Activated gamma-delta T cell (primary cell): Measurements from ENCODE around the gene SLC25A47.
"Not testable (repeated sequence)": the region's sequence is repeated elsewhere in the genome, so short reads cannot be mapped to it uniquely, and the experiment has no call there.

Source experiments
- DNase-seq: peaks from one replicate; lab custom pipeline; 2025; lab: John Stamatoyannopoulos, UW

SLC25A47 gene

GRCh38 chr14:100305324-100306100 is 17.6 kb upstream of the SLC25A47 start:
- DNase-seq: peak; percentile 57

DNA sequence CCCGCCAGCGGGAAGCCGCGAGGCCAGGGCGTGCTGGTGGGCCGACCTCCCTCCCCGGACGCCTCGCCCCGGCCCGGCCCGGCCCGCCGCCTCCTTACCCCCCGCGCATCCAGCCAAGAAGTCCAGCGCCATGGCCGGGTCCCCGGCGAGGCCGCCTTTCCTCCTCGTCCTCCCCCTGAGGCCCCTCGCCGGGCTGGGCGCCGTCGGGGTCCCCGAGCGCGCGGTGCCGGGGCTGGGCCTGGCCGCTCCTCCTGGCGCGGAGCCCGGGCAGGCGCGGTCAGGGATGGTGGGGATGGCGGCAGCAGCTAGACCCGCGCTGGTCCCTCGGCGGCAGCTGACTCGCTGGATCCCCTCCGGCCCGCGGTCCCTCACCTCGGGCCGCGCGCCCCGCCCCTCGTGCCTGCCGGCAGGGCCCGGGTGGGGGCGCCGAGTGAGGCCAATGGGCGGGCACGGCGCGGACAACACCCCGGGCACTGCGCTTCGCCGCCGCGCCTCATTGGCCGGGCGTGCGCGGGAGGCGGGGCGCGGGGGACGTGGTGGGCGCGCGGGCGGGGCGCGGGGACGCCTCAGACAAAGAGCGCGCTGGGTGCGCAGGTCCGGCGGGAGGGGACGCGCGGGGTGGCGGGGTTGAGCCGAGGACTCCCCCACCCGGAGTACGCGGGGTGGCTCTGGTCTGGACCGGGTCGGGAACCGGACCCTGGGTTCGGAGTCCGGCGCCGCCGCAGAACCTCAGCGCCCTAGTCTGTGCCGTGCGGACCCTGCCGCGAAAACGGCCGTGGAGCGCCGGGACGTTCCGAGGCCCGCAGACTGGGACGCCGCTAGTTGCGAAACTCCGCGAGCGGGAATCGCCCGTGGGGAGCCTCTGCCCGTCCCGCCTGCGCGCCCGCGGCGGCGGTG is 16.8 kb upstream of the SLC25A47 start, which contains the start of gene SLC25A29:
Gene SLC25A29 (minus strand): TSS at position 344 of the 897 bp plus-strand sequence. CDS start 212 bp downstream, at position 132.
- DNase-seq: peak; percentile 73

DNA sequence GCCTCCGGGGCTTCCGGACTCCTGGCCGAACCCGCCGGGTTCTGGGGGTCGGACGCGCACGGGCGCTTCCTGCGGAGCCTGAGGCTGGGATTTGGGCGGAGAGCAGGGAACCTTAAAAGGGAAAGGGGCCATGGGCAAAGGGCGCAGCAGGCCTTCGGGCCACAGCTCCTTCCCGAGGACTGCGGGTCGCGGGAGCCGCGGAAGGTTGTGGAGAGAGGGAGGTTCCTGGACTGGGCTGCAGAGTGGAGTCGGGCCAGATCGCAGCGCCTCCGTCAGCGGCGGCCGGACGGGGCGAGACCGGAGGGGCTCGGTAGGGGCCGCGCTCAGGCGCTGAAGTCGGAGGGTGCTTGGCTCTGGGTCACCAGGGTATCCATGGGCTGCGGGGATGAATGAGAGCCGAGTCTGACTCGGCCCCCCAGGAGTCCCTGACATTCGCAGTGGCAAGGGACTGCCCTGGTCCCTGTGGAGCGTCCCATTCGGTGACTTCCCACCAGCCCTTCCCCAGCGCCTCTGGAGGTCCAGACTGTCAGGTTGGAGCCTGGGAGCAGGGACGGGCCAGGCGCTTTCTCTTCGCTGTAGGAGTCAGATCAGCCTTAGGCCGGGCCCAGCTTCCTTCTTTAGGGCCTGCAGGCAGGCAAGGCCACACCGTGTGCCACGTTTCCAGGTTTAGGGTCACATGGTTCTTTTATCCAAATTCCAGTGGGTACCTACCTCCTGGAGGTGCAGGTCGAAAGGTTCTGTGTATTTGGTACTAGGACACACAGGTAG is 16.0 kb upstream of the SLC25A47 start:
- DNase-seq: no peak

GRCh38 chr14:100307766-100308426 is 15.2 kb upstream of the SLC25A47 start:
- no peak for DNase-seq

DNA sequence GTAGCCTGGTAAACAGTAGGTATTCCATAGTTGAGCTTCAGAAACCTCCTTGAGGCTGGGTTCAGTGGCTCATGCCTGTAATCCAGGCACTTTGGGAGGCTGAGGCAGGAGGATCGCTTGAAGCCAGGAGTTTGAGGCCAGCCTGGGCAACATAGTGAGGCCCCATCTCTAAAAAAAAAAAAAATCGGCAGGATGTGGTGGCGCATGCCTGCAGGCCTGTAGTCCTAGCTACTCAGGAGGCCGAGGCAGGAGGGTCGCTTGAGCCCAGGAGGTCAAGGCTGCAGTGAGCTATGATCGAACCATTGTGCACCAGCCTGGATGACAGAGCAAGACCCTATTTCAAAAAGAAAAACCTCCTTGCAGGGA is 14.7 kb upstream of the SLC25A47 start:
- not testable (repeated sequence) for DNase-seq

- no peak for DNase-seq
Observed at GRCh38 chr14:100309028-100309737, 14.0 kb upstream of the SLC25A47 start.

- DNase-seq: not testable (repeated sequence)
Observed at GRCh38 chr14:100312110-100312876, 10.8 kb upstream of the SLC25A47 start.

DNA sequence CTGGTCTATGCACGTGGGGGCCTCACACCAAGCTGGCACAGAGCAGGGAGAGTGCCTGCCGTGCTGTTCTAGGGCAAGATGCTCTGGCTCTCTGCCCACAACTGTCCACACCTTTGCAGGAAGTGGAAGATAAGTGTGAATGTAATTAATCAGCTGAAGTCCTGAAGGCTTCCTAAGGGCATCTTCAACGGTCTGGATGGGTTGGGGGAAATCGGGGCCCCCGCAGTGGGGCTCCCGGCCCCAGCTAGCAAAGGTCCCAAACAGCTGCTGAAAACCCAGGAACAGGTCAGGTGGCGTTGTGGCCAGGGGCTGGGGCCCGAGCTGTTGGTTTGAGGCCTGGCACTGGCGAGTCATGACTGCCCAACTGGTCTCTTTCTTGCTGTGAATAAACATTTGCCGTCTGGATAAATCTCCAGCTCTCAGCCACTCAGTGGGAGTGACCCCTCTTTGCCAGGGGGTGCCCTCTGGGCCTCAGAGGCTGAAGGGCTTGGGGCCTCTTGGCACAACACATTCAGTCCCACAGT is 10.2 kb upstream of the SLC25A47 start:
- no peak for DNase-seq

DNA sequence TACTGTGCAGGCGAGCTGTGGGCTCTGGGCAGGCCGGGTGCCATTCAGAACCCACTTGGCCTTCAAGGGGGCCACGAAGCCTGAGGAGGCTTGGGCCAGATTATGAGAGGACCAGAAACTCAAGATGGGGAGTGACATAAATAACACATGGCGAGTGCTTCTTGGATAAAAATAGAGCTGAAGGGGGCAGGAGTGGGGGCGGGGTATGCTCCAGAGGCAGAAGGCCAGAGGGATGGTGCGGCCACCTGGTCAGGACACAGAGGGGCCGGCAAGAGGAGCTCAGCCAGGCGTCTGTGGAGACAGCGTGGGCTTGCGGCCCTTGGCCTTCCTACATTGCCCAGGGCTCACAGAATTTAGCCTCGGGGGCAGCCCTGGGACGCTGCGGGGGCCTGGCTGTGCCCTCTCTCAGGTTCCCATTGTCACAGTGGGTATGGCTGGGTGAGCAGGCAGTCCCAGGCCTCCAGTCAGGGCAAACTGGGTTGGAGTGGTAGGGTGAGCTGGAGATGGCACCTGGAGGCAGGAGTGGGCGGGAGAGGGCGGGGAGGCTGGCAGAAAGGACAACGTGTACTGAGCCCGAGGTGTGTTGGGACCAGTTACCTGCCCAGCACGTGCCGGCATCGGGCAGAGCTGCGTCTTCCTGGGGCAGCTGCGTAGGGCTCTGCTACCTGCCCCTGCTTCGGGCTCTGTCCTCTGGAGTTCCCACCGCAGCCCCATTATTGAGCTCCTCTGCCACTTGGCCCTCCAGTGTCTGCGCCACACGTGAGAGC is 9.5 kb upstream of the SLC25A47 start:
- no peak for DNase-seq

DNA sequence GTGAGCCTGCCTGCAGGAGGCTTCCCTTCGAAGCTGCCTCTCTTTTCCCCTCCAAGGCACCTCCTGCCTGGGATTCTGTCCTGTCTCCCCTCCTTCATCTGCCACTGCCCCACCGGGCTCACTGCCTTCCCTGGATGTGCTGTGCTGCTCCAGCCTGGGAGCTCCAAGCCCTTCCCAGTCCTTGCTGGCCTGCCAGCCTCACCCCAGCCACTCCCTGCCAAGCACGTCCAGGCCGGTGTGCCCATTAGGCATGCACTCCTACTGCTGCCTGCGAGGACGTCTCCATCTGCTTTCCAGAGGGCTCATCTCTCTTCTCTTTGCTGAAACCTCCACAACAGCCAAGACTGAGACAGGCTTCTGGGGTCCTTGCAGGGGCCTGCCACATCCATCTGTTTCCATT is 8.4 kb upstream of the SLC25A47 start:
- no peak for DNase-seq

DNA sequence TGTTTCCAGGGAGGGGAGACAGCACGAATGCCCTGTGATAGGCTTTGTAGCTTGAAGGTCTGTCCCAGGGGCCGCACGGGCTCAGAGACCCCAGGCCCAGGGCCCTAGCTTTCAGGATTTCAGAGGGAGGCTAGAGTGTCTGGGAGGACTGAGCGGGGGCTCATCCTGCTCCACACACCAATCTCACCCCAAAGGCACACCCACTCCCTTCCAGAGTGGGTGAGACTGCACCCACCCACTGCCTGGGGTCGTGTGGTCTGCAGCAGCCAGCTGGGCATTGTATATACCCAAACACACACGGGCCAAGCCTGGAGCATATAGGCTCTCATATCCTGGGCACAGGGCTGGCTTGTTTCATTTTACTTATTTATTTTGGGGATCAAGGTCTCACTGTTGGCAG is 5.8 kb upstream of the SLC25A47 start:
- no peak for DNase-seq

DNA sequence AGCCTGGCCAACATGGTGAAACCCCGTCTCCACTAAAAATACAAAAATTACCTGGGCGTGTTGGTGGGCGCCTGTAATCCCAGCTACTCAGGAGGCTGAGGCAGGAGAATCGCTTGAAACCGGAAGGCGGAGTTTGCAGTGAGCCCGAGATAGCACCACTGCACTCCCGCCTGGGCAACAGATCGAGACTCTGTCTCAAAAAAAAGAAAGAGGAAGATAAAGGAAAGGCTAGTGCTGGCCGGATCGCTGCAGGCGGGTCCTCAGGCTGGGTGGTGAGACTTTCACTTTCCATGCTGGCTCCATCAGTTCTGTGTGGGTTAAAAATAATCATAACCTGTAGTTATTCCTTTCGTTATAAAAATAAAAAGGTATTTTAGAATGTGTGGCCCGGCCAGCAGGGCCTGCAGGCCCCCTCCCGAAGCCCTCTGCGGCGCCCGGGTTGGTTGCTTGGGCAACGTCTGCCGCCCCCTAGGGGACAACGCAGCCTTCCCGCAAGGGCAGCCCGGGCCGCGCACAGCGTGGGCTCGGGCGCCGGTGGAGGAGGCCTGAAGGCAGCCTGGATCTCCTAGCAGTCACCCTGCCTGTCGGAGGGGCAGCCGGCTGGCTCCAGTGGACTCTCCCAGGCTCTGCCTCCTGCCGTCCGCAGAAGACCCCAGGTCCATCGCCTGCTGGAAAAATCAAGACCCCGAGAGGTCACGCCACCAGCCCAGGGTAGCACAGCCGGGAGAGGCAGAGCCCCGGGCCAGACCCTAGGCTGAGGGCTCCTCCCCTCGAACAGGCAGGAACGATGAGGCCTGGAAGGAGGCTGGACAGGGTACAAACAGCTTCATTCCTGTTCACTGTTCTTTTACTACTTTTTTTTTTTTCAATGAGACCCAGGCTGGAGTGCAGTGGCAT is 5.0 kb upstream of the SLC25A47 start:
- DNase-seq: peak; percentile 37

- DNase-seq: no peak
Observed at GRCh38 chr14:100320157-100320856, 2.8 kb upstream of the SLC25A47 start.

DNA sequence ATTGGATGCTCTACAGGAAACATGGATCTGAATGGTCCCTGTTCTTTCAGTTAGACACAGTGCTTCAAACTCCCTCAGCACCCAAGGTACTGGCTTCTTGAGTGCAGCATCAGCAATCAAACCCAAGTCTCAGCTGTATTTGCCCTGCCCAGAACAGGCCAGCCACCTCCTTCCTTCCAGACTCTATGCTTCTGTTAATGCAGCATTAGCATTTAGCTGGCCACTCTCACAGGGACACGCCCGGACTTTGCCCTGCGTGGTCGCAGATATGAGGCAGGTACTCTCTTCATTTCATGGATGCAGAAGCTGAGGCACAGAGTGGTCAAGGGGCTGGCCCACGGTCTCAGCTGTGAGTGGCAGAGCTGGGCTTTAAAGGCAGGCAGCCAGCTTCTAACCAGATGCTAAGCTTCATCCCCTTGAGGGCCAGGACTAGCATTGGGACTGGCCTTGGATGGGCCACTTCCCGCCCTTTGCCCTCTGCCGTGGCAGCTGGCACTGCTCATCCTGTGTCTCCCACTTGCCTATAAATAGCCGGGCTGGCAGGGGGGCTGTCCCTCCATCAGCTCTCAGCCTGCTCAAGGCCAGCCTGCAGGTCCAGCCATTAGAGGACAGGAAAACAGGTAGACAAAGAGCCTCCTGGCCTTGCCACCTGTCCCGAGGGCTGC is 1.5 kb upstream of the SLC25A47 start:
- DNase-seq: no peak

DNA sequence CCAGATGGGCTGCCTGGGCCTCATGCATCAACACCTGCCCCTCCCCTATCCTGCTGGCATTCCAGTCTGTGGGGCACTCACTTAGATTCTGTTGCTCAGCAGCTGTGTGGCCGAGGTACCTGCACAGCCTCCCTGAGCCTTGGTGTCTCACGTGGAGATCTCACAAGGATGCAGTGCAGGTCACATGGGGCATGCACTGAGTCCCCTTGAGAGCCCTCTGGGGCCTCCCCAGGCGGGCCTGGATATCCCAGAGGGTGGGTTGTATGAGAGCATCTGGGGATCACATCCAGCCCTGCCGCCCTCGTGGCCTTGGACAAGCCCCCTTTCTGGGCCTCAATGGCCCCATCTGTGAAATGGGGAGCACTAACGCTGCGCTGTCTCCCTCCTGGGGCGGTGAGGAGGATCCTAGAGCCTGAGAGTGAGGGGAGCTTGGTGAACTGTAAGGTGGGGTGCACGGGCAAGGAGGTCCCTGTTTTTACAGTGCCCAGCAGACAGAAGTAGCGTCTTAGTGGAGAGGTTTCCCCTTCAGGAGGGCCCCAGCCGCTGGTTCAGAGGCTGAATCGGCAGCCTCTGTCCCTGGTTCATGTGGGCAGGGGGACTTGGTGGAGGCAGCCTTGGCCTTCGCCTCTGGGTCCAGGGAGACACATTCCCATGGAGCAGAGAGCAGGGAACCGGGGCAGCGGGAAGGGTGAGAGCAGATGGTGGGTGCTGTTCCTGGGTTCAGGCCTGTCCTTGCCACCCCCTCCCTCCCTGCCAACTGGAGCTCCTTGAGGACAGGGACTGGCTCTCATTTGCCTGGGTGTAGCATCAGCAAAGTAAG is 791 bp upstream of the SLC25A47 start:
- no peak for DNase-seq

- DNase-seq: no peak
Observed at GRCh38 chr14:100323942-100324307, 786 bp downstream of the SLC25A47 start.
